Astrocyte (in vitro differentiated cells and primary cell): Measurements from ENCODE around the gene HEATR1.

Source experiments
- EZH2 ChIP-seq: IDR thresholded peaks from 2 replicates; pipeline ENCODE4 v1.6.1; 2012; ENCODE audit warnings: mild to moderate bottlenecking, low read length, inconsistent platforms; ENCODE audit not compliant: insufficient read depth
- TF ChIP-seq, protein P1 (sequence below): IDR thresholded peaks from 2 replicates; pipeline ENCODE4 v1.5.1; 2011; ENCODE audit warnings: low read depth, mild to moderate bottlenecking, inconsistent platforms, low read length, moderate library complexity; ENCODE audit not compliant: insufficient read depth

DNA sequence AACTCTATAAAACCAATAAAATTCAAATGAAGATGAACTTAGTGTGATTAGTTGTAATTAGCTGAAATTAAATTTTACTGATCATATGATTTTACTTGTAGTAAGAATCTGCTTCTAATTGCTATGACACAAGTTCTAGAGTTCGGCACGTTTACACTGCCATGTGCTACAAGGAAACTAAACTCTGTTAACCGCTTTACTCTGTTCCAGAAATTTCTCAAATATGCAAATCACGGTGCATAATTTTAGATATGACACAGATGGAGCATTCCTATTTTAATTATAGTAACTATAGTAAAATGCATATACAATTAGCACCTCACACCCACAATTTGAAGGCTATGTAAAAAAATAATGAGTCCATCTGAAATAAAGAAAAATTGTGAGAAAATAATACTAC lies 14.8 kb downstream of the HEATR1 start:
- TF ChIP-seq, protein P1, sequence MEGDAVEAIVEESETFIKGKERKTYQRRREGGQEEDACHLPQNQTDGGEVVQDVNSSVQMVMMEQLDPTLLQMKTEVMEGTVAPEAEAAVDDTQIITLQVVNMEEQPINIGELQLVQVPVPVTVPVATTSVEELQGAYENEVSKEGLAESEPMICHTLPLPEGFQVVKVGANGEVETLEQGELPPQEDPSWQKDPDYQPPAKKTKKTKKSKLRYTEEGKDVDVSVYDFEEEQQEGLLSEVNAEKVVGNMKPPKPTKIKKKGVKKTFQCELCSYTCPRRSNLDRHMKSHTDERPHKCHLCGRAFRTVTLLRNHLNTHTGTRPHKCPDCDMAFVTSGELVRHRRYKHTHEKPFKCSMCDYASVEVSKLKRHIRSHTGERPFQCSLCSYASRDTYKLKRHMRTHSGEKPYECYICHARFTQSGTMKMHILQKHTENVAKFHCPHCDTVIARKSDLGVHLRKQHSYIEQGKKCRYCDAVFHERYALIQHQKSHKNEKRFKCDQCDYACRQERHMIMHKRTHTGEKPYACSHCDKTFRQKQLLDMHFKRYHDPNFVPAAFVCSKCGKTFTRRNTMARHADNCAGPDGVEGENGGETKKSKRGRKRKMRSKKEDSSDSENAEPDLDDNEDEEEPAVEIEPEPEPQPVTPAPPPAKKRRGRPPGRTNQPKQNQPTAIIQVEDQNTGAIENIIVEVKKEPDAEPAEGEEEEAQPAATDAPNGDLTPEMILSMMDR: no peak
- TF ChIP-seq EZH2: no peak
